NCI-H2227 (cell line): ENCODE results near the gene SLC15A4.
A peak's percentile ranks its signal among the peaks of the same experiment; 100 is the strongest.
"Not testable (repeated sequence)": the region's sequence is repeated elsewhere in the genome, so short reads cannot be mapped to it uniquely, and the experiment has no call there.

Source experiments
- DNase-seq: peaks from one replicate; lab custom pipeline; 2025; ENCODE audit not compliant: unreplicated experiment; lab: John Stamatoyannopoulos, UW

Gene SLC15A4

DNA sequence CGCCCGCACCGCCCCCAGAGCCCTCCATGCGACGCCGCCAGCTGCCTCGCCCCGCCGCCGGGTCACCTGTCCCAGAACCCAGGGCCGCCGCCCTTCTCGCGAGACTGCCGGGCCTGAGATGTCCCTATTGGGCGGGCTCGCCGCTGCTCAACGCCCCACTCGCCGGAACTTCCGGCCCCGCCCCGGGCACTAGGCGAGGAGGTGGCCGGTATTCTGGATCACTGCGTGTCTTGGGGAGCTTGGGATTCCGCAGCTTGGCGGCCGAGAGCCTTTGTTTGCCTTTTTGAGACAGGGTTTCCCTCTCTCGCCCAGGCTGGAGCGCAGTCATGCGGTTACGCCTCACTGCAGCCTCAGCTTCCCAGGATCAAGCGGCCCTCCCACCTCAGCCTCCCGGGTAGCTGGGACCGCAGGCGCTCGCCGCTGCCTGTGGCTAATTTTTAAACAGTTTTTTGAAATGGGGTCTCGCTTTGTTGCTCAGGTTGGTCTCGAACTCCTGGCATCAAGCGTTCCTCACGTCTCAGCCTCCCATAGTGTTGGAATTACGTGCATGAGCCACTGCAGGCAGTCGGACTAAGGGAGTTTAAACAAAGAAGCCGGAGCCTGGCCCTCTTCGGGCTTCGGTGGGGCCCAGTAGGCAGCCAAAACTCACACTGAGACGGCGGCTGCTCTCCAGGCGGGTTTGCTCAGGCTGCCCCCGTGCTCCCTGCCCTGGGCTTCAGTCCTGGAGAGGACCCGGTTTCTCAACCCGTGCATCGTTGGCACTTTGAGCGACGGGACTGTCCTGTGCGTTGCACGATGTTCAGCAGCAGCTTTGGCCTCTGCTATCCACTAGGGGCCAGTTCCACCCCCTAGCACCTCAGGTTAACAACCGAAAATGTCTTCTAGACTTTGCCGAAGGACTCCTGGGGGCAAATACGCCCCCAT is at the start of gene SLC15A4:
Gene SLC15A4 (minus strand): TSS at position 43 of the 924 bp plus-strand sequence. CDS start 15 bp downstream, at position 28.
- DNase-seq = peak; percentile 98

DNA sequence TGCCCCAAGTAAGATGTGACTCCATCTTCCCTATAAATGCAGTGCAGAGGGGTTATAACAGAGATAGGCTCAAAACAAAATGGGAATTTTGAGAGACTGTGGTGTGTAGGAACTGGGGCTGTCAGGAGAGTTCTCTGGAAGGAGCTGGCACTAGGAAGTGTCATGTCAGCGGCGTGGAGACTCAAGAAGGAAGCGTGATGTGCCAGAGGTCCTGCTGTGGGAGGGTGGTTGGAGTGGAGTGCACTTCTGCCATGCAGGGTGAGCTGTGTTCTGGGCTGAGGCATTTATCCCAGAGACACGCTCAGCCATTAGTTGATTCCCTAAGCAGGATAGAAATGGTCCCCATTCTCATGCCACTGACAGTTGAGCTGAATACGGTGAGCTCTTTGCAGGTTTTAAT is 48.5 kb upstream of the SLC15A4 start:
- no peak for DNase-seq

- no peak for DNase-seq
These were observed 47.7 kb upstream of the SLC15A4 start for GRCh38 chr12:128871516-128871892.

- no peak for DNase-seq
These were observed 43.7 kb upstream of the SLC15A4 start for GRCh38 chr12:128867466-128867865.

- DNase-seq = no peak
These were observed 40.9 kb upstream of the SLC15A4 start for GRCh38 chr12:128864516-128865186.

DNA sequence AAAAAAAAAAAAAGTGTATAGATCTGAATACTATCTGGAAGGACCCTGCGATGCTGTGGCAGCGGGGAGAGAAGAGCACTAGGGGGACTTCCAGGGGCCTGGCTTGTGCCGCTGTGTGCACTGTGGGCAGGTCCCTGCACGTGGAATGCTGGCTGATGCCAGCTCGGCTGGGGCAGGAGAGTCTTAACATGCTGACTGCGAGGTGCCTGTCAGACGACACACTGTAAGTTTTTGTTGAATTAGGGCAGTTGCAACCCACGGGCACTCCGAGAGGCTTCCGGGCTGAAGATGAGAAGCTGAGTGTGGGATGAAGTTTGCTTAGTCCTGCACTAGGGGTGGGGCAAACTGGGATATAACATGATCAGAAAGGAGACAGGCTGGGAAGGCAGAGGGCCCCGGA is 40.2 kb upstream of the SLC15A4 start:
- DNase-seq = no peak

DNA sequence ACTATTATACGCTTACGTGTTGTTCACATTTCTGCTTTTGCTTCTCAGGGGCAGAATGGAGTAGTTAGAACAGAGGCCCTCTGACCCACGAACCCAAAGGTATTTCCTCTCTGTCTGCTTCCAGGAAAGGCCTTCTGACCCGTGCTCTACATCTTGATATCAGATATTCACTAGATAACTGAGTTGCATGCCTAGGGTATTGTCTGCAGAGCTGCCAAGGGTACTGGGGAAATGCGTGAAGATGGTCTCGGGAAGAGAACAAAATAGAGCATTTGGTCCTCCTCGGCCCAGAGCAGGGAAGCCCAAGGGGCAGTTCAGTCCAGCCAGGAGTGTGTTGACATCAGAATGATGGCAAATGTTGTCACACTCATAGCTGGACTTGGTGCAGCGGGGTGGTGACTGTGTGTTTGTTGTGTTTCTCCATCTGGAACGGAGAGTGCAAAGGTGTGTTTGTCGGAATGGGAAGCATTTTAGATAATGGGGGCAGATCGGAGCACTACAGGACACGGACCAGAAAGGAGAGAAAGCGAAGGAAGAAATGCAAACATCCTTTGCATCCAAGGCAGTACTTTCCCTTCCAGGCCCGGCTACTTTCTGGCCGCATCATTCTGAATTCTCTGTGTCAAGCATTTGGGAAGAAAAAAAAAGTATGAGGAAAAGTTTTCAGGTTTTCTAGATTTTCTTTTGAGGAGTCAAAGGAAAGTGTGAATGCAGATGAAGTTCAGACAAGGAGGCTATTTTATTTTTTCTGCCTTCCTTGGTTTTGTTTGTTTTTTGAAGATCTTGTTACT is 37.7 kb upstream of the SLC15A4 start:
- no peak for DNase-seq

GRCh38 chr12:128859311-128859710 is 35.6 kb upstream of the SLC15A4 start:
- no peak for DNase-seq

- no peak for DNase-seq
These were observed 33.5 kb upstream of the SLC15A4 start for GRCh38 chr12:128857133-128857763.

DNA sequence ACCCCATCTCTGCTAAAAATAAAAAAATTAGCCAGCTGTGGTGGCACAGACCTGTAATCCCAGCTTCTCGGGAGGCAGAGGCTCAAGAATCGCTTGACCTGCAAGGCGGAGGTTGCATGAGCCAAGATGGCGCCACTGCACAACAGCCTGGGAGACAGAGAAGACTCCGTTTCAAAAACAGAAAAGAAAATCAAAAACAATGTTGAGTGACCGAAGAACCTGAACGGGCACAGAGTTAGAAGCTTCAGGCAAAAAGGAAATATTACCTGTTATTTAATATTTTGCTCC is 33.0 kb upstream of the SLC15A4 start:
- DNase-seq = no peak

DNA sequence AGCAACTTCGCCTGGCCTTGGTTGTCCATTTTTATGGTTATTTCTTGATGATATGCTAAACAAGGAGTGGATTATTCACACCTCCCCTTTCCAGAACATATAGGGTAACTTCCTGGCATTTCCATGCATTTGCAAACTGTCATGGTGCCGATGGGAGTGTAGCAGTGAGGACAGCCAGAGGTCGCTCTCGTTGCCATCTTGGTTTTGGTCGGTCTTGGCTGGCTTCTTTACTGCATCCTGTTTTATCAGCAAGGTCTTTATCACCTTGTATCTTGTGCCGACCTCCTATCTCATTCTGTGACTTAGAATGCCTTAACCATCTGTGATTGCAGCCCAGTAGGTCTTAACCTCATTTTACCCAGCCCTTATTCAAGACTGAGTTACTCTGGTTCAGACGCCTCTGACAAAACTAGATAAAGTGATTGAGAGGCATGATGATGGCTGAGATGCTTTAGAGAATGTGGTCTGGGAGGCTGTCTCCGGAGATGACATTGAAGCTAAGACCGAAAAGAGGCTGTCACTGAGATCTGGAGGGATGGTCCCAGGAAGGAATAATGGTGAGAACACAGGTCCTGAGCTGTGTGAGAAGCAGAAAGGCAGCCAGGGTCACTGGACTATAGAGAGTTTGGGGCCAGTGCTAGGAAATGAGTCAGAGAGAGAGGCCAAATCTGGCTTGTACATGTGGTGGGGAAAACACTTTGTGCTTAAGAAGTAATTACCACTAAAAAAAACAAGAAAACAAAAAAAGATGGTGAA is 32.5 kb upstream of the SLC15A4 start:
- no peak for DNase-seq

- DNase-seq = peak; percentile 34
These were observed 29.9 kb upstream of the SLC15A4 start for GRCh38 chr12:128853600-128854197.

DNA sequence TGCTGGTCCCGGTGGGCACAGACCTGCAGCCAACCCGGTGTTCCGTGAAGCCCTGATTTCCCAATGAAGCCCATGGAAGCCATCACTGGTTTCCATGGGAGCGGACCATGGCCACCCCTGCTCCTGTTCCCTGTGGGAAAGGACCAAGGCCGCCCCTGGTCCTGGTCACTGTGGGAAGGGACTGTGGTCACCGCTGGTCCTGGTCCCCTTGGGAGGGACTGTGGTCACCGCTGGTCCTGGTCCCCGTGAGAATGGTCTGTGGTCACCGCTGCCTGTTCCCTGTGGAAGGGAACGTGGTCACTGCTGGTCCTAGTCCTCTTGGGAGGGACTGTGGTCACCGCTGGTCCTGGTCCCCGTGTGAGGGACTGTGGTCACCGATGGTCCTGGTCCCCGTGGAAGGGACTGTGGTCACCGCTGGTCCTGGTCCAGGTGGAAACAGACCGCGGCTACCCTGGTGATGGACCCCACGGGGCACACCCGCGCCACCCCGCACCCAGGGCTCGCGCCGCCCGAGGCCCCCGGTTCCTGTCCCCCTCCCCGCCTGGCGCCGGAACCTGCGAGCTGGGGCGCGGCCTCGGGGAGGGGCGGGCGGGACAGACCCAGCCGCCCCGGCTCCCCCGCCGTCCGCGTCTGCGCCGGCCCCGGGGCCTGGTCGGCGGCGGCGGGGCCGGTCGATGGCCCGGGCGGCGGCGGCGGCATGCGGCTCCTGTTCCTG is 29.3 kb upstream of the SLC15A4 start, which contains the start of gene GLT1D1:
Gene GLT1D1 (plus strand): TSS at position 594 of the 715 bp plus-strand sequence. CDS start 104 bp downstream, at position 698.
- no peak for DNase-seq

- no peak for DNase-seq
These were observed 28.4 kb upstream of the SLC15A4 start for GRCh38 chr12:128852026-128852698.

DNA sequence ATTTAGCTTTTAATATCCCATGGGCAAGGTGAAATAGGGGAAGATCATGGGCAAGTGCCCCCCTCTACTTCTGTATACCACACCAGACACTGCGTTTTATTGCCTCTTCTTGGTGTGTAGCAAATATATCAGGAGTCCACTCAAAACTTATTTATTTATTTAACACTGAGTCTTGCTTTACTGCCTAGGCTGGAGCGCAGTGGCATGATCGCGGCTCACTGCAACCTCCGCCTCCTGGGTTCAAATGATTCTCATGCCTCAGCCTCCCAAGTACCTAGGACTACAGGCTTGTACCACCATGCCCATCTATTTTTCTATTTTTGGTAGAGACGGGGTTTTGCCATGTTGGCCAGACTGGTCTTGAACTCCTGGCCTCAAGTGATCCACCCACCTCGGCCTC is 27.7 kb upstream of the SLC15A4 start:
- DNase-seq = not testable (repeated sequence)

DNA sequence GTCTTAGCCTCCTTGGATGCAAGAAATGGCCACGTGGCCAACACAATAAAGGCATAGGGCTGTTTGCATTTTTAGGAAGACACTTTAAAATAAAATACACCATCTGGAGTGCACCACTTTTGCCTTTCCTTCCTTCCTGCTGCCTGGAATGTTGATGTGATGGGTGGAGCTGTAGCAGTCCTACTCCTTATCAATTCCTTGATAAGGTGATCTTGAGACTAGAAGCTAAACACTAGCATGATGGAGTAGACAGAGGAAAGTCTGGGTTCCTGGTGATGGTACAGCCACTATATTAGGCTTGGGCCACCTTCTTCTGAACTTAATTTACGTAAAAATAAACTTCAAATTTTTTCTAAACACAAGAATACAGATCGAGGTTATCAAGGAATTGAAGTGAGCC is 26.6 kb upstream of the SLC15A4 start:
- no peak for DNase-seq

- not testable (repeated sequence) for DNase-seq
These were observed 26.0 kb upstream of the SLC15A4 start for GRCh38 chr12:128849806-128850205.

GRCh38 chr12:128848371-128848770 is 24.6 kb upstream of the SLC15A4 start:
- no peak for DNase-seq

- not testable (repeated sequence) for DNase-seq
These were observed 22.9 kb upstream of the SLC15A4 start for GRCh38 chr12:128846671-128847070.
